GM12873 (cell line): ENCODE results near the gene ARL13A.

ENCODE experiments used
- CTCF ChIP-seq: IDR thresholded peaks from 2 replicates; pipeline ENCODE4 v1.5.1; 2012; ENCODE audit warnings: low read depth, mild to moderate bottlenecking, moderate library complexity, low read length, control low read depth; ENCODE audit not compliant: insufficient read depth; ENCODE audit errors: missing control alignments

Gene ARL13A

GRCh38 chrX:100939333-100939732, 30.2 kb upstream of the ARL13A start:
- no peak for TF ChIP-seq CTCF

GRCh38 chrX:100944601-100945000, 24.9 kb upstream of the ARL13A start:
- no peak for TF ChIP-seq CTCF

GRCh38 chrX:100946299-100946927, 23.1 kb upstream of the ARL13A start:
- no peak for TF ChIP-seq CTCF

DNA sequence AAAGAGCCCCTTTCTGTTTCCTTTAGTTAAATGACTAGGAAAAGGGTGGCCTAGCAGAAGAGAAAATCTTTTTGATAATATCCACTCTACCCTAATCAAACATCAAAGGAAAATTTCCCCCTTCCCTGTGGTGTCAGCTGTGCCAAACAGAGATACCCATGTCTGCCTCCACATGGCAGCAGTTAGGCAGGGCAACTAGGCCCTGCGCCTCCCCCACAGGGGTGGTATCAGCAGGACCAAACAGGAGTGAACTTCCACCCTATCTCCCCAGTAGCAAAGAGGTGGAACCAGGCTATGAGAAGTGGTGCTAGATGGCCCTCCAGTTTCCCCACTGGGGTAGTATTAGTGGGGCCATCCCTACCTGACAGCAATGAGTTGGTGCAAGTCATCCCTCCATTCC, 21.0 kb upstream of the ARL13A start:
- TF ChIP-seq CTCF = no peak

DNA sequence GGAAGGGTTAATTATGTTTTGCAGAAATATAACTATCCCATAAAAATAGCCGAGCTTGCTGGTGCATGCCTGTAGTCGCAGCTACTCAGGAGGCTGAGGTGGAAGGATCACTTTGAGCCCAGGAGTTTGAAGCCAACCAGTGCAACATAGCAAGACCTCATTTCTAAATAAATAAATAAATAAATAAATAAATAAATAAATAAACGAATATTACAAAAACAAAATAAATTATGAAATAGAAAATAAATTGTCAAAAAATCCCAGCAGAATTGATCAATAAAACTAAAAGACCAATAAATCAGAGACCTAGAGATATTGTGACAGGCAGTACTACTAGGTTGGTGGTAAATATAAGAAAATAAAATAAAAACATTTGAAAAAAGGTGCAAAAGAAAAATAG, 6.7 kb upstream of the ARL13A start:
- TF ChIP-seq CTCF = no peak

DNA sequence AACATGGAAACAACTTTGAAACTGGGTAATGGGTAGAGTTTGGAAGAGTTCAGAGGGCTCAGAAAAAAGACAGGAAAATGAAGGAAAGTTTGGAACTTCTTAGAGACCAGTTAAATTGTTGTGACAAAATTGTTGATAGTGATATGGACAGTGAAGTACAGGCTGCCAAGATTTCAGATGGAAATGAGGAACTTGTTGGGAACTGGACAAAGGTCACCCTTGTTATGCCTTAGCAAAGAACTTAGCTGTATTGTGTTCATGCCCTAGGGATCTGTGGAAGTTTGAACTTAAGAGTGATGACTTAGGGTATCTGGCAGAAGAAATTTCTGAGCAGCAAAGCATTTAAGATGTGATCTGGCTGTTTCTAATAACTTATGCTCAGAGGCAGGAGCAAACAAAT, 5.1 kb upstream of the ARL13A start:
- TF ChIP-seq CTCF = no peak

DNA sequence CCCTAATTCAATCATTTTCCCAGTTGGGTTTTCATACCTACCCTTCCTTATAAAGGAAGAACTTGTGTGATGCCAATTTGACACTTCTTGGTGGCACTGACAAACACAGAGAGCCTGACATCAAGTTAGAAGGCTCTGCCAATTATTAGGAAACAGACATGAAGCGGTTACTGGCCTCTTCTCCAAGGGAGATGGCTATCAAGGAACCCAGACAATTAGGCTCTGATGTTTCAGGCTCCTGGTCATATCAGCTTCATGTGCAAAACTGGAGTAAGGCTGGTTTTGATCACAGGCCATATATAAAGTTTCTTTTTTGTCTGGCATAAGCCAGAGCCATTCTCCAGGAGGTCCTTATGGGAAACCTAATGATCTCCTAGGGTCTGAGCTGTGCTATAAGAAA, 428 bp downstream of the ARL13A start:
- TF ChIP-seq CTCF = no peak
